MCF 10A (cell line): ENCODE results near the gene KRT85. TPM values are rescaled to one million over a fixed set of nuclear protein-coding genes. Genes with fewer than 3 reads are reported as not detected.
"Not testable (repeated sequence)": the region's sequence is repeated elsewhere in the genome, so short reads cannot be mapped to it uniquely, and the experiment has no call there.

Experiments
- BruUV-seq: library from RNA; stranded (reverse); fragments of 400-500 nt; replicated peaks from 2 replicates; lab custom pipeline; 2021; lab: Mats Ljungman, UMichigan
- CTCF ChIA-PET: fragments of 300-600 bp; sonication (Branson Sonifier 250); formaldehyde crosslinking; extraction: SDS; loops from one replicate; lab custom pipeline; 2021; ENCODE audit warnings: antibody characterized with exemption, inconsistent platforms; lab: Yijun Ruan, JAX
- POLR2A ChIA-PET: fragments of 300-600, 350-650 bp; sonication (Branson Sonifier 250); formaldehyde crosslinking; extraction: SDS; loops from one replicate; lab custom pipeline; 2020; ENCODE audit warnings: antibody characterized with exemption, inconsistent platforms; lab: Yijun Ruan, JAX
- DNase-seq: peaks from one replicate; pipeline ENCODE4 v3.0.0-alpha.2; 2018; ENCODE audit not compliant: unreplicated experiment
- H3K27ac Mint-ChIP-seq: one replicate; pipeline ENCODE4 v1.8.0; 2022; ENCODE audit warnings: mild to moderate bottlenecking, low read depth, mixed read lengths; ENCODE audit not compliant: unreplicated experiment
- H3K27me3 Mint-ChIP-seq: one replicate; pipeline ENCODE4 v1.8.0; 2022; ENCODE audit warnings: mixed read lengths; ENCODE audit not compliant: insufficient read depth, unreplicated experiment
- H3K36me3 Mint-ChIP-seq: one replicate; pipeline ENCODE4 v1.8.0; 2022; ENCODE audit warnings: mild to moderate bottlenecking, moderate library complexity, mixed read lengths; ENCODE audit not compliant: insufficient read depth, unreplicated experiment
- H3K4me1 Mint-ChIP-seq: one replicate; pipeline ENCODE4 v1.8.0; 2022; ENCODE audit warnings: mixed read lengths; ENCODE audit not compliant: insufficient read depth, unreplicated experiment
- H3K4me3 Mint-ChIP-seq: one replicate; pipeline ENCODE4 v1.8.0; 2022; ENCODE audit warnings: mild to moderate bottlenecking, moderate library complexity, mixed read lengths; ENCODE audit not compliant: unreplicated experiment
- H3K9me3 Mint-ChIP-seq: one replicate; pipeline ENCODE4 v1.8.0; 2022; ENCODE audit warnings: mixed read lengths; ENCODE audit not compliant: unreplicated experiment
- intact Hi-C: fragments of 100-400 bp; cut with micrococcal nuclease; formaldehyde crosslinking; loops from 2 replicates; pipeline ENCODE4 v1.14.1; 2022
- total RNA-seq: library from RNA; stranded (reverse); gene quantifications from 2 replicates; pipeline ENCODE4 v1.2.3, GENCODE V29; 2022
- TF ChIP-seq, protein P1 (sequence below): fragments of 200-600 bp; IDR thresholded peaks from one replicate; pipeline ENCODE4 v1.8.0; 2022; ENCODE audit warnings: antibody characterized with exemption, mild to moderate bottlenecking; ENCODE audit not compliant: unreplicated experiment

KRT85 gene
- total RNA-seq, 1 experiment from 2014 or later: 0.23 TPM

DNA sequence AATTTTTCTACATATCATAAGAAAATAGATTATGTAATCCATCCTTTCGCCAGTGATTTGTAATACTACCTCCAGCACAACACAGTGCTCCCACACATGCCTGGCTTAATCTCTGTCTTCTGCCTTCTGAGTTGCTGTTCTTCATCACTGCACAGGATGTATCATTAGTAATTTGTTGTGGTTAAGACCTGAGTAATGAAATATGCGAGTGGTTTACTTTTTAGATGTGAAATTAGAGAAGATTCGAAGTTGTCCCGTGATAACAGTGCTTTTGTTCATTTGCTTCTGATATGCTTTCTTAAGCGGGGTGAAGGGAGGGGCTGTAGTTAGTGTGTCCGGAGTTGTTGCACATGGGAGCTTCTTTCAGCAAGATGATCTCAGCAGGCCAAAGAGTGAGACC is 18.1 kb downstream of the KRT85 start:
- no TSS peak for BruUV-seq
- no peaks in the 10 kb centered on the region for H3K9me3 Mint-ChIP-seq
- POLR2A ChIA-PET: interaction anchor here (1.2 kb wide), 1 partner anchor 12 kb away, joined by 3 read pairs; no protein-coding TSS in a partner anchor
- H3K4me3 Mint-ChIP-seq: no peak overlapping the region
- intact Hi-C loops: no loop called here
- no peak for DNase-seq
- H3K36me3 Mint-ChIP-seq: no peaks in the 10 kb centered on the region
- H3K27me3 Mint-ChIP-seq: peaks cover 16% of the 10 kb centered on the region
- CTCF ChIA-PET: interaction anchor here (1.1 to 2.2 kb wide), 3 partner anchors 22 to 123 kb away, joined by 3 to 6 read pairs (median 3); no protein-coding TSS in a partner anchor
- peaks cover 13% of the 10 kb centered on the region for H3K4me1 Mint-ChIP-seq
- H3K27ac Mint-ChIP-seq: no peak overlapping the region
- TF ChIP-seq, protein P1, sequence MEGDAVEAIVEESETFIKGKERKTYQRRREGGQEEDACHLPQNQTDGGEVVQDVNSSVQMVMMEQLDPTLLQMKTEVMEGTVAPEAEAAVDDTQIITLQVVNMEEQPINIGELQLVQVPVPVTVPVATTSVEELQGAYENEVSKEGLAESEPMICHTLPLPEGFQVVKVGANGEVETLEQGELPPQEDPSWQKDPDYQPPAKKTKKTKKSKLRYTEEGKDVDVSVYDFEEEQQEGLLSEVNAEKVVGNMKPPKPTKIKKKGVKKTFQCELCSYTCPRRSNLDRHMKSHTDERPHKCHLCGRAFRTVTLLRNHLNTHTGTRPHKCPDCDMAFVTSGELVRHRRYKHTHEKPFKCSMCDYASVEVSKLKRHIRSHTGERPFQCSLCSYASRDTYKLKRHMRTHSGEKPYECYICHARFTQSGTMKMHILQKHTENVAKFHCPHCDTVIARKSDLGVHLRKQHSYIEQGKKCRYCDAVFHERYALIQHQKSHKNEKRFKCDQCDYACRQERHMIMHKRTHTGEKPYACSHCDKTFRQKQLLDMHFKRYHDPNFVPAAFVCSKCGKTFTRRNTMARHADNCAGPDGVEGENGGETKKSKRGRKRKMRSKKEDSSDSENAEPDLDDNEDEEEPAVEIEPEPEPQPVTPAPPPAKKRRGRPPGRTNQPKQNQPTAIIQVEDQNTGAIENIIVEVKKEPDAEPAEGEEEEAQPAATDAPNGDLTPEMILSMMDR: no peak

DNA sequence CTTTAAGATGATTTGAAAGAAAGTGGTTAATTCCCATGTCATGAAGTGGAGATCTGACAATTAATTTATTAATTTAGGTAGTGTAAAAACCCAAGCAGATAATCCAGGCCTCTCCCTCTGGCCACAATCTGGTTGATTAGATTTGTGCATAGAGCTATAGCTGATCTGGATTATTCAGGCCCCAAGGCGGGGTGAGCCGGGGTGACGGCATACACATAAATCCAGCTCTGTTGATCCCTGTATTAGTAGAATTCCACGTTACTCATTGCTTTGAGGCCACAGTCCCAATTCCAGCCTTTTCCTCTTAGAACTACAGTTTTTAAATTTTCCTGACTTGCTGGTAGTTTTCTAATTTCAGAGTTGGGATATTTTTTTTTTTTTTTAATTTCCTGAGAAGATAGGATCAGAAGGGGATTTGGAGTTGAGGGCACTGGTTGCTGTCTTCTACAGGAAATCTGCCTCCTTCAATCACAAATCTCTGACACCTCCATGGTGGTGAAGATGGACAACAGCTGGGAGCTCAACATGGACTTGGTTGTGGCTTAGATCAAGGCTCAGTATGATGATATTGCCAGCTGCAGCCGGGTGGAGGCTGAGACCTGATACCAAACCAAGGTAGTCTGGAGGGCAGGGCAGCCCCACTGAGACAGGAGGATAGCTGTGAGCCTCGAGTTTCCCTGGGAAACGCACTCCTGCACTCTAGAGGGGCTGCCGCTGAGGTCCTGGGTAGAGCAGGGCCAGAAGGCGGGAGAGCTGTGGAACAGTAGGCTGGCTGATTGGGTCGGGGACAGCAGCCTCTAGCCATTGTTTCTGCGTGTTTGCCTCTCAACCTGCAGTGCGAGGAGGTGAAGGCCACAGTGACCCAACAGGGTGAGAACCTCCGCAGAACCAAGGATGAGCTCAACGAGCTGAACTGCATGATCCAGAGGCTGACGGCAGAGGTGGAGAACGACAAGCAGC is 19.4 kb downstream of the KRT85 start:
- Mint-ChIP-seq H3K27me3 (peaks cover 12% of the 10 kb centered on the region), H3K27ac (no peak overlapping the region), H3K4me1 (peaks cover 13% of the 10 kb centered on the region), H3K9me3 (no peaks in the 10 kb centered on the region), H3K4me3 (no peak overlapping the region), H3K36me3 (no peaks in the 10 kb centered on the region)
- BruUV-seq: no TSS peak
- no peak for DNase-seq
- intact Hi-C loops: no loop called here
- ChIA-PET POLR2A (interaction anchor here (0.8 to 0.9 kb wide), 3 partner anchors 9 to 114 kb away, joined by 3 read pairs; no protein-coding TSS in a partner anchor), CTCF (interaction anchor here (0.6 to 2.2 kb wide), 4 partner anchors 8 to 531 kb away, joined by 3 to 6 read pairs (median 3); no protein-coding TSS in a partner anchor)
- TF ChIP-seq, protein P1: no peak

DNA sequence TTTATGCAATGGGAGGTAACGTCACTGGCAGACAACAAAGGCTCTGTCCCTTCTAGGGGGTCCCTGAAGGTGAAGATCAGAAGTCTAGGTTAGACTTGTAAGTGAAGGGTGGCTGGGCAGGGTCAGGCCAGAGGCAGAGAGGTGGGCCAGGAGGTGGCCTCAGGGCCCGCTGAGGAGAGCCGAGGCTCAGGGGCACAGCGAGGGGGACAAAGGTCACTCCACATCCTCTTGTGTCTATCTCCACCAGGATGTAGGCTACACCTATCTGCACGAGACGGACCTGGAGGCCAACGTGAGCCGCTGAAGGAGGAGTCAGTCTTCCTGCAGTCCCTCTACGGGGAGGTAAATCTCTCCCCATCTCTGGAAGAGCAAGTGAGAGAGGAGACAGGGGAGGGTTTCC is 20.3 kb downstream of the KRT85 start:
- Mint-ChIP-seq H3K36me3 (no peaks in the 10 kb centered on the region), H3K27ac (no peak overlapping the region), H3K4me1 (peaks cover 13% of the 10 kb centered on the region), H3K9me3 (no peaks in the 10 kb centered on the region), H3K27me3 (peaks cover 3% of the 10 kb centered on the region), H3K4me3 (no peak overlapping the region)
- DNase-seq: no peak
- TF ChIP-seq, protein P1: no peak
- POLR2A ChIA-PET: interaction anchor here (0.8 kb wide), 1 partner anchor 69 kb away, joined by 3 read pairs; no protein-coding TSS in a partner anchor
- intact Hi-C loops: no loop called here
- CTCF ChIA-PET: interaction anchor here (1.2 to 1.3 kb wide), 2 partner anchors 8 to 19 kb away, joined by 3 read pairs; no protein-coding TSS in a partner anchor
- no TSS peak for BruUV-seq

DNA sequence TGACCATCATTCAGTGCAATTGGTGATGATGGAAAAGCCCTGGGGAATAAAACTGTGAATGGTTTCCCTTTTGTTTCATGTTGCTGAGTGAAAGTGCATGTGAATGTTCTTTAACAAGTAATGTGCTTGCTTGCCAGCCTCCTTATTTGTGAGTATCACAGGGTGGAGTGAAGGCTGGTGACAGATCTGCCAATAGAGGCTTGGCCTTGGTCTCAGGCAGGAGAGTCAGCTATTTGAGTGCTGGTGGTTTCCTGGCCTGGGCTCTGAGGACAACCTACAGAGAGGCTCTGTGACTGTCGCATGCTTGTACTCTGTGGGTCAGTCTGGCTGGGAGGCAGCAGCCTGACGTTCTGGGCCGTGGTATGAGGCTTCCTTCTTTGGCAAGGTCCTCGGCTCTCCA is 20.7 kb downstream of the KRT85 start:
- H3K36me3 Mint-ChIP-seq: no peaks in the 10 kb centered on the region
- H3K4me3 Mint-ChIP-seq: no peak overlapping the region
- H3K9me3 Mint-ChIP-seq: no peaks in the 10 kb centered on the region
- no peak for DNase-seq
- no TSS peak for BruUV-seq
- H3K27ac Mint-ChIP-seq: no peak overlapping the region
- TF ChIP-seq, protein P1: no peak
- ChIA-PET CTCF (interaction anchor here (0.6 to 1.3 kb wide), 6 partner anchors 9 to 439 kb away, joined by 3 to 4 read pairs (median 3); partner anchors contain the start of gene ACVRL1), POLR2A (interaction anchor here (0.9 kb wide), 1 partner anchor 10 kb away, joined by 3 read pairs; no protein-coding TSS in a partner anchor)
- intact Hi-C loops: no loop called here
- no peaks in the 10 kb centered on the region for H3K27me3 Mint-ChIP-seq
- H3K4me1 Mint-ChIP-seq: peaks cover 13% of the 10 kb centered on the region

DNA sequence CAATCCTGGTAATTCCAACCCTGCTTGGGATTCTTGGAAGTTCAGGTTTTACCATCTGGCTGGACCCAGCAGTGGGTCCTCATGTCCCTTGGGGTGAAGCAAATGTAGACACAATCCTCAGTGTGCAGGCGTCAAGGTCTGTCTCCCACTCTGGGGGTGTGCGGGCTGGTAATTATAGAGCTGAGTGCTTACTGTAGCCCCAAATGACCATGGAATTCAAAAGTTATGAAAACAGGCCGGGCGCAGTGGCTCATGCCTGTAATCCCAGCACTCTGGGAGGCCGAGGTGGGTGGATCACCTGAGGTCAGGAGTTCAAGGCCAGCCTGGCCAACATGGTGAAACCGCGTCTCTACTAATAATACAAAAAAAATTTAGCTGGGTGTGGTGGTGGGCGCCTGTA is 22.2 kb downstream of the KRT85 start:
- H3K36me3 Mint-ChIP-seq, H3K4me3 Mint-ChIP-seq, H3K9me3 Mint-ChIP-seq, H3K27ac Mint-ChIP-seq, intact Hi-C loops, H3K27me3 Mint-ChIP-seq, BruUV-seq, DNase-seq: not testable (repeated sequence)
- ChIA-PET POLR2A (interaction anchor here (1.5 kb wide), 2 partner anchors 12 to 24 kb away, joined by 3 read pairs; no protein-coding TSS in a partner anchor), CTCF (interaction anchor here (0.6 to 2.2 kb wide), 6 partner anchors 14 to 636 kb away, joined by 3 to 15 read pairs (median 4); no protein-coding TSS in a partner anchor)
- H3K4me1 Mint-ChIP-seq: peaks cover 13% of the 10 kb centered on the region
